Measurements from ENCODE around the gene TGFB1I1.

- no peak for TF ChIP-seq CTCF (IDR thresholded peaks at IDR 0.05; ENCODE audit: low read depth, low read length, poor library complexity, severe bottlenecking)
- TF ChIP-seq EZH2phosphoT487 (IDR thresholded peaks at IDR 0.05; ENCODE audit: borderline replicate concordance, low read length) = no peak
These were observed 36.4 kb upstream of the TGFB1I1 start for GRCh38 chr16:31435341-31436220.
